Upper lobe of left lung (tissue), 4 donors: ENCODE results near the gene MALSU1.

ENCODE experiments used
- POLR2A ChIP-seq, 4 donors: fragments of 450-650 bp; IDR thresholded peaks; one replicate each; pipeline ENCODE4 v1.5.1; 2016 to 2017; ENCODE audit warnings: antibody characterized with exemption in 4 of 4, mild to moderate bottlenecking in 2 of 4
- POLR2AphosphoS5 ChIP-seq, 2 donors: sonication (generic); formaldehyde crosslinking; IDR thresholded peaks; one replicate each; pipeline ENCODE4 v1.5.1; 2017; ENCODE audit warnings: antibody characterized with exemption in 2 of 2
- TF ChIP-seq, protein P1 (sequence below), 6 experiments: fragments of 450-650 bp in 4 of 6; fragments of 200-600 bp in 2 of 6; sonication (generic) in 2 of 6; IDR thresholded peaks; one replicate each; pipeline ENCODE4 v1.5.1; 2016 to 2019; ENCODE audit warnings: antibody characterized with exemption in 6 of 6

DNA sequence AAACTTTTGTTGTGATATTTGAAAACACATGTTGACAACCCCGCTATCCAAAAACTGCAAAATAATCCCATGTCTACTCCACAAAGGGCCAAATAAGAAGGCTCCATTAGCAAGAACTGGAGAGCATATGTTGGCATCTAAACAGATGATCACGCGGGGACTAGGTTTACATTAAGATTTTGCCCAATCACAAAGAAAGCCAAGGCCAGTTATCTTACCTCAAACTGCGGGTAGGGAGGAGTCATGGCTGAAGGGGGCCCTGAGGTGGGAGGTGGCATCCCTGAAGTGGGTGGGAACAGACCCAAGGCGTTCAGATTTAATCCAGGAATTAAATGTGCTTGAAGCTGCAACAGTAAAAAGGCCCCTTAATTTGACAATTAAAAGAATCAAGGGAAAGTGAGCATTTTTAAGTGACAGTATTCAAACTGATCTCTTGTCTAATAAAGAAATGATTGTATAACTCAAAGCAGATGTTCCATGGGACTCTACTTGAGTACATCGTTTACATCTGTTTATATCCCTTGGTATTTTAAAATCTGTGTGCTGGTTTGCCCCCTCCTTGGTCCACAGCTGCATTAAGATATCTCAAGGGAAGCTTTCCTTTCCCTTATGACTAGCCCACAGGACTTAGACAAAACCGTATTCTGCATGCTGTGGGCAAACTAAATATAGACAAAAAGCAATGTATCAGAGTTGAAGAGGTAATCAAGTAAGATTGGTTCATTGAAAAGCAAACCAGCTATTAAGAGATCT, 42.9 kb downstream of the MALSU1 start:
- TF ChIP-seq POLR2A (IDR thresholded peaks at IDR 0.05): no peak
- TF ChIP-seq, protein P1, sequence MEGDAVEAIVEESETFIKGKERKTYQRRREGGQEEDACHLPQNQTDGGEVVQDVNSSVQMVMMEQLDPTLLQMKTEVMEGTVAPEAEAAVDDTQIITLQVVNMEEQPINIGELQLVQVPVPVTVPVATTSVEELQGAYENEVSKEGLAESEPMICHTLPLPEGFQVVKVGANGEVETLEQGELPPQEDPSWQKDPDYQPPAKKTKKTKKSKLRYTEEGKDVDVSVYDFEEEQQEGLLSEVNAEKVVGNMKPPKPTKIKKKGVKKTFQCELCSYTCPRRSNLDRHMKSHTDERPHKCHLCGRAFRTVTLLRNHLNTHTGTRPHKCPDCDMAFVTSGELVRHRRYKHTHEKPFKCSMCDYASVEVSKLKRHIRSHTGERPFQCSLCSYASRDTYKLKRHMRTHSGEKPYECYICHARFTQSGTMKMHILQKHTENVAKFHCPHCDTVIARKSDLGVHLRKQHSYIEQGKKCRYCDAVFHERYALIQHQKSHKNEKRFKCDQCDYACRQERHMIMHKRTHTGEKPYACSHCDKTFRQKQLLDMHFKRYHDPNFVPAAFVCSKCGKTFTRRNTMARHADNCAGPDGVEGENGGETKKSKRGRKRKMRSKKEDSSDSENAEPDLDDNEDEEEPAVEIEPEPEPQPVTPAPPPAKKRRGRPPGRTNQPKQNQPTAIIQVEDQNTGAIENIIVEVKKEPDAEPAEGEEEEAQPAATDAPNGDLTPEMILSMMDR (IDR thresholded peaks at IDR 0.05): no peak
- TF ChIP-seq POLR2AphosphoS5 (IDR thresholded peaks at IDR 0.05): no peak
